Esophagus squamous epithelium (tissue), 5 donors: ENCODE measurements around the gene ASB2. TPM values are rescaled to one million over a fixed set of nuclear protein-coding genes. Genes with fewer than 3 reads are reported as not detected.
A peak's percentile ranks its signal among the peaks of the same experiment; 100 is the strongest.

Source experiments
- DNase-seq: peaks from one replicate; lab custom pipeline; 2025; lab: John Stamatoyannopoulos, UW
- H3K27ac ChIP-seq, 4 donors: fragments of 200-600 bp; sonication (generic); one replicate each; pipeline ENCODE4 v1.5.1; 2016 to 2019; ENCODE audit warnings: mild to moderate bottlenecking in 1 of 4
- H3K27me3 ChIP-seq, 4 donors: fragments of 200-600 bp; sonication (generic); 1 replicate in 3 of 4; 2 replicates in 1 of 4; pipeline versions ENCODE4 v1.5.1 to v1.6.0; 2017 to 2021; ENCODE audit warnings: antibody characterized with exemption in 1 of 4
- H3K36me3 ChIP-seq, 3 donors: fragments of 200-600 bp; sonication (generic); one replicate each; pipeline ENCODE4 v1.5.1; 2016 to 2019
- H3K4me1 ChIP-seq, 3 donors: fragments of 200-600 bp; sonication (generic); one replicate each; pipeline ENCODE4 v1.5.1; 2017 to 2019
- H3K4me3 ChIP-seq, 4 donors: fragments of 200-600 bp; sonication (generic); 1 replicate in 3 of 4; 2 replicates in 1 of 4; pipeline ENCODE4 v1.5.1; 2016 to 2019; ENCODE audit warnings: mild to moderate bottlenecking in 2 of 4, moderate library complexity in 1 of 4
- H3K9me3 ChIP-seq, 3 donors: fragments of 200-600 bp; sonication (generic); one replicate each; pipeline ENCODE4 v1.5.1; 2016 to 2019
- POLR2A ChIP-seq, 4 donors: fragments of 450-650 bp; IDR thresholded peaks; one replicate each; pipeline ENCODE4 v1.6.1; 2017; ENCODE audit warnings: antibody characterized with exemption in 4 of 4, mild to moderate bottlenecking in 4 of 4, moderate library complexity in 3 of 4
- WGBS, 2 donors: methylation state at CpG; one replicate each; pipeline ENCODE4 v1.1.5; 2018; 5-methylcytosine and 5-hydroxymethylcytosine counted together
- intact Hi-C: fragments of 100-400 bp; cut with DNase I; formaldehyde crosslinking; loops from one replicate; pipeline ENCODE4 v1.15.0; 2022
- total RNA-seq, 4 donors: library from RNA; depleted of rRNA; stranded (reverse); fragments of >200 nt; gene quantifications; one replicate each; pipeline ENCODE4 v1.1.0, GENCODE V29; 2016
- TF ChIP-seq, protein P1 (sequence below), 6 experiments: fragments of 450-650 bp in 4 of 6; fragments of 200-600 bp in 2 of 6; sonication (generic) in 2 of 6; IDR thresholded peaks; one replicate each; pipeline ENCODE4 v1.5.1; 2016 to 2019; ENCODE audit warnings: antibody characterized with exemption in 6 of 6, mild to moderate bottlenecking in 4 of 6, moderate library complexity in 4 of 6
- donor health status: DM: yes; HTN: yes; CAD: no.

Gene ASB2
- total RNA-seq, 4 donors from 2014 or later = 0.83 to 8.8 (median 3.7) TPM

DNA sequence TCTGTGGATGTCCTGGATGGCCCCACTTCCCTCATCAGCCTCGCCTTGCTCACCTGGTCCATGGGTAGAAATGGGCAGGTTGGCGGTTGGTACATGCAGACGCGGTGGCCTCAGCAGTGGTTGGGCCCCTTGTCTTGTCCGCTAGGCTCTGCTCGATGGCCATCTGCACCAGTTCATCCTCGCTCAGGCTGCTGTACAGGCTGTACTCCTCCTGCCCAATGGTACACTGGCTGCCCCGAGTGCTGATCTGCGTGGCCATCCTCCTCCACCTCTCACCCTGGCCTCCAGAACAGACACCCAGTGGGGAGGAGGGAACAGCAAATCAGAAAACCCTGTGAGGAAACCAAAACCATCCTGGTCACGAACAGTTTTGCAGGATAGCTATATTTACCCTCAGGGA, 12.1 kb downstream of the ASB2 start:
- TF ChIP-seq, protein P1, sequence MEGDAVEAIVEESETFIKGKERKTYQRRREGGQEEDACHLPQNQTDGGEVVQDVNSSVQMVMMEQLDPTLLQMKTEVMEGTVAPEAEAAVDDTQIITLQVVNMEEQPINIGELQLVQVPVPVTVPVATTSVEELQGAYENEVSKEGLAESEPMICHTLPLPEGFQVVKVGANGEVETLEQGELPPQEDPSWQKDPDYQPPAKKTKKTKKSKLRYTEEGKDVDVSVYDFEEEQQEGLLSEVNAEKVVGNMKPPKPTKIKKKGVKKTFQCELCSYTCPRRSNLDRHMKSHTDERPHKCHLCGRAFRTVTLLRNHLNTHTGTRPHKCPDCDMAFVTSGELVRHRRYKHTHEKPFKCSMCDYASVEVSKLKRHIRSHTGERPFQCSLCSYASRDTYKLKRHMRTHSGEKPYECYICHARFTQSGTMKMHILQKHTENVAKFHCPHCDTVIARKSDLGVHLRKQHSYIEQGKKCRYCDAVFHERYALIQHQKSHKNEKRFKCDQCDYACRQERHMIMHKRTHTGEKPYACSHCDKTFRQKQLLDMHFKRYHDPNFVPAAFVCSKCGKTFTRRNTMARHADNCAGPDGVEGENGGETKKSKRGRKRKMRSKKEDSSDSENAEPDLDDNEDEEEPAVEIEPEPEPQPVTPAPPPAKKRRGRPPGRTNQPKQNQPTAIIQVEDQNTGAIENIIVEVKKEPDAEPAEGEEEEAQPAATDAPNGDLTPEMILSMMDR (IDR thresholded peaks at IDR 0.05) = no peak
- no peak for TF ChIP-seq POLR2A (IDR thresholded peaks at IDR 0.05)
- DNase-seq = no peak
- peak overlapping the region in 3 of 4 donors; percentile 53 to 84 (median 72) for H3K27ac ChIP-seq
- intact Hi-C loops = no loop called here
- WGBS, 2 donors = 90 to 93% methylated on average over 8 to 10 of the region's 10 CpGs
- H3K36me3 ChIP-seq = no peaks in the 10 kb centered on the region
- H3K9me3 ChIP-seq = no peaks in the 10 kb centered on the region
- H3K27me3 ChIP-seq = no peaks in the 10 kb centered on the region
- peaks cover 10 to 78% (median 31%) of the 10 kb centered on the region in 3 donors for H3K4me1 ChIP-seq
- no peak overlapping the region for H3K4me3 ChIP-seq

DNA sequence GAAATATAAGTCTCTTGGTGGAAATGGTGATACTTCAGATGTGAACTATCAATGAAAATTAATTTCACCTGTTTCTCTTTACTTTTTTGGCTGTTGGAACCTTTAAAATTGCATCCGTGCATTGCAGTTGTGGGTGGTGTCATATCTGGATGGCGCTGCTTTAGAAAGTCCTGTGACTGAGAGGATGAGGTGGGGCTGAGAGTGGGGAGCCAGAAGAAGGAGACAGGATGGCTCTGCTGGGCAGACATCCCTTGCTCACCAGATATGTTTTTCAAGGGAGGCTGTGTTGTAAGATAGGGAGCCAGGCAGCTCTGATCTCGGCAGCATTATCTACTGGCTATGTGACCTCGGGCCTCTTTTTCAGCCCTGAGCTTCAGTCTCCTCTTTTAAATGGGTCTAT, 12.7 kb downstream of the ASB2 start:
- 75 to 86% methylated on average over 4 of the region's 4 CpGs for WGBS, 2 donors
- TF ChIP-seq, protein P1 (IDR thresholded peaks at IDR 0.05) = no peak
- no peak for TF ChIP-seq POLR2A (IDR thresholded peaks at IDR 0.05)
- no peak overlapping the region for H3K4me3 ChIP-seq
- no peak for DNase-seq
- peak overlapping the region in 3 of 4 donors; percentile 53 to 84 (median 72) for H3K27ac ChIP-seq
- H3K9me3 ChIP-seq = no peaks in the 10 kb centered on the region
- H3K4me1 ChIP-seq = peaks cover 14 to 78% (median 33%) of the 10 kb centered on the region in 3 donors
- intact Hi-C loops = no loop called here
- H3K36me3 ChIP-seq = no peaks in the 10 kb centered on the region
- no peaks in the 10 kb centered on the region for H3K27me3 ChIP-seq

DNA sequence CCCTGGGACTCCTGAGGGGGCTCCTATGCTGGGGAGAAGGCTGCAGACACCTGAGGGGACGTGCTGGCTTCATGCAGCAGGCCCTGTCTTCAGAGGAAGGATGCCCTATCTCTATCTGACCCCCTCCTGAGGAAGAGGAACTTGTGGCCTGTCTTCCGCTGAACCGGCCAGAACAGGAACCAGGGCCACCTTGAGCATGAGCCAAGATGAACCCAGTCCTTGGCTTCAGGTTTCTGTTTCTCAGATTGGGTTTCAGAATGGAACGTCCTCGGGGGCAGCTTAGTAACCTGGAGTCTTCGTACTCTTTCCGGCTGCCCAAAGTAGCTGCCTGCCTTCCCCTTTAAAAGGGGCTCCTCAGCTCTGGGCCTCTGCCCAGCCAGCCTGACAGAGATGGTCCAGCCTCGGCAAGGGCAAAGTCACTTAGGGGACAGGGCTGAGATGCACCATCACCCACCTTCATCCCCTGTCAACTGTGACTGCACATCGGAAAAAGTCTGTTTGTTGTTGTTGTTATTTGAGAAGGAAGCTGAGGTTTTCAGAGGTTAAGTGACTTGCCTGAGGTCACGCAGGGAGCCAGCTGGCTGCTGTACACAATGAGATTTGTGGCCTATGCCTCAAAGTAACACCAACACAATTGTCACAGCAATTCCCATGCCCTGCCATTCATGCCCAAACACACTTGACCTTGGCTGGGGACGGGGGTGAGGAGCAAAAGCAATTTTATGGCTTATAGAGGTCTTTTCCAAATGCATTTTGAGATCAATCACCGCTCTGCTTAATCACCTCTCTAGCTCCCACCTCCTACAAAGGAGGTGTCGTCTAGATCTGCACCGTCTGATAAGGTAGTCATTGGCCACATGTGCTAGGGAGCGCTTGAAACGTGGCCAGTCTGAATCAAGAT, 13.4 kb downstream of the ASB2 start:
- Histone ChIP-seq H3K9me3 (no peaks in the 10 kb centered on the region), H3K4me1 (peaks cover 14 to 79% (median 37%) of the 10 kb centered on the region in 3 donors), H3K4me3 (no peak overlapping the region), H3K27ac (peak overlapping the region; percentile 16 to 84 (median 62)), H3K27me3 (no peaks in the 10 kb centered on the region), H3K36me3 (no peaks in the 10 kb centered on the region)
- TF ChIP-seq, protein P1 (IDR thresholded peaks at IDR 0.05) = no peak
- no peak for TF ChIP-seq POLR2A (IDR thresholded peaks at IDR 0.05)
- 56 to 70% methylated on average over 12 to 13 of the region's 16 CpGs for WGBS, 2 donors
- intact Hi-C loops = no loop called here
- DNase-seq = no peak

DNA sequence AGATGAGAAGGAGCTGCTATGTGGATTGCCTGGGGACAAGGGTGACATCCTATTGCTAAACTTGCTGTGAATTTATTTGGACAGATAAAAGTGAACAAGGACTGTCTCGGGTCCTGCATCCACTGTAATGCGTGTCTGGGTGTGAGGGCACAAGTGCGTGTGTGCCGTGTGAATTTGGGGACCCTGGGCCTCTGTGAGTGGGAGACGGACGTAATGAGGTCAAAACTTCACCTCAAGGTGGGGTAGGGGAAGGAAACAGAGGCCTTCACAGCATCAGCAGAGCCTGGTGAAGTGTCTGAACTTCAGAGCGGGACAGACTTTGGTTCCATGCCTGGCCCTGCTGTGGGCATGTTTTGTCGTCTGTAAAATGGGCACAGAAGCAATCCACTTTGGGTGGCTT, 14.8 kb downstream of the ASB2 start:
- Histone ChIP-seq H3K9me3 (no peaks in the 10 kb centered on the region), H3K27me3 (no peaks in the 10 kb centered on the region), H3K4me3 (no peak overlapping the region), H3K27ac (peak overlapping the region in 2 of 4 donors; percentile 55 to 84), H3K4me1 (peaks cover 14 to 83% (median 44%) of the 10 kb centered on the region in 3 donors), H3K36me3 (no peaks in the 10 kb centered on the region)
- WGBS, 2 donors = 67 to 77% methylated on average over 7 to 8 of the region's 8 CpGs
- DNase-seq = no peak
- no peak for TF ChIP-seq POLR2A (IDR thresholded peaks at IDR 0.05)
- TF ChIP-seq, protein P1 (IDR thresholded peaks at IDR 0.05) = no peak
- intact Hi-C loops = no loop called here

DNA sequence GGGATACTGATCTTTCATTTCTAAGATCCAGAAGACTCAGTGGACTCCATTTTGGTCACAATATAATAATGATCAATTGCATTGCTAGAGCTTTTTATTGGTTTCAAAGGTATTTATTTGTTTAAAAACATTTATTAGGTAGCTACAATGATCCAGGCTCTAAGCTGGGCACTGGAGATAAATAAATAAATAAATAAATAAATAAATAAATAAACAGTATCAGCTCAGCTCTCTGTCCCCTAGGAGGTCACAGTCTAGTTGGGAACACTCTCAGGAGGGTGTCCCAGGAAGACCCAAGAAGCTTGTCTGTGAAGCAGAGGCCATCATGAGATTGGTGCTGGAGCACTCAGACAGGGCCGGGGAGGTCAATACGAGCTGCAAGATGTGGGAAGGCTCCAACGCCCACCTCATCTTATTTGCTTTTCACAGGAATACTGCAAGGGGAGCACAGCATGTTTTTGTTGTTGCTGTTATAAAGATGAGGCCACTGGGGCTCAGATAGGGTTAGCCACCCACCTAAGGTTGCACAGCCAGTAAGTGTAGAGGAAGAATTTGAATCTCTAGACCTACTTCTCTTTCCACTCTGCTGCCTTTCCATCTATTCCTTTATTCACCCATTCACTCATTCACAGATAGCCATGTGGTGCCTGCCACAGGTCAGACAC, 15.5 kb downstream of the ASB2 start:
- no peaks in the 10 kb centered on the region for H3K9me3 ChIP-seq
- peaks cover 14 to 86% (median 47%) of the 10 kb centered on the region in 3 donors for H3K4me1 ChIP-seq
- peak overlapping the region in 2 of 4 donors; percentile 34 to 84 for H3K27ac ChIP-seq
- no peak overlapping the region for H3K4me3 ChIP-seq
- no peak for TF ChIP-seq POLR2A (IDR thresholded peaks at IDR 0.05)
- TF ChIP-seq, protein P1 (IDR thresholded peaks at IDR 0.05) = no peak
- no peak for DNase-seq
- no peaks in the 10 kb centered on the region for H3K36me3 ChIP-seq
- 84 to 88% methylated on average over 3 of the region's 3 CpGs for WGBS, 2 donors
- no peaks in the 10 kb centered on the region for H3K27me3 ChIP-seq
- intact Hi-C loops = no loop called here
